Heart left ventricle (tissue), 13 donors: ENCODE data around the gene TADA3.

Experiments used
- CTCF ChIP-seq, 12 donors: fragments of 200-600 bp; sonication (generic) in 4 of 12; IDR thresholded peaks; one replicate each; pipeline versions ENCODE4 v1.5.0 to v1.8.0; 2018 to 2022; ENCODE audit warnings: antibody characterized with exemption in 12 of 12, mild to moderate bottlenecking in 5 of 12
- POLR2A ChIP-seq, 2 donors: fragments of 450-650 bp; IDR thresholded peaks; one replicate each; pipeline ENCODE4 v1.6.1; 2017; ENCODE audit warnings: antibody characterized with exemption in 2 of 2, mild to moderate bottlenecking in 2 of 2, moderate library complexity in 2 of 2
- donor health status: ischemic (EF 13 %, LVEDD 7.1; RV severe dilation, severe dysfunction).
- donor health status: DM: no; HTN: yes; CAD: no.
- donor health status: DM: no; HTN: no; CAD: no.
- donor health status: ischemic (EF 25% LVEDD 6.9; RV normal size, moderate dysfunction).
- donor health status: ischemic (EF 25% LVEDD 5.7; RV mildly dilated, moderate dysfunction).
- donor health status: ischemic (EF 35%, LVEDD 5.7; RV mildly dilated, moderate dysfunction).
- donor health status: nonischemic (EF 11% LVEDD 7.7; RV severe dilation, severe dysfunction).
- donor health status: DM: yes; HTN: yes; CAD: no.
- donor health status: PGD.
- donor health status: ischemic (EF 29% LVEDD 5.4; RV normal size, mild dysfunction).
- donor health status: nonischemic (EF 23%, LVEDD 6.1; RV moderate dilation, normal function).

DNA sequence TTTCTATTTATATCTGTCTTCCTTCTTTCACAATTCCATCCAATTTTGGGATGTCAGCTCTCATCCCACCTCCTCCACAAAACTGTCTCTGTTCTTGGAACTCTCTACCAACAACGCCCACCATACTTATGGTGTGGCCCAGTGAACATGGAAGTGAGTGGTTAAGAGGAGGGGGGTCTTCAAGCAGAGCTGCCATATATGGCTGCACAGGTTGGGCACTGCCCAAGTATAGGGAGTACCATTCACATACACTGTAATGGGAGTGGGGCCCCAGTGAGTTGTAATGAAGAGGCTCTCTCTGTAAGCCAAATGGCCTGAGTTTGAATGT lies 14.6 kb downstream of the TADA3 start:
- TF ChIP-seq POLR2A (IDR thresholded peaks at IDR 0.05) (no peak), CTCF (IDR thresholded peaks at IDR 0.05) (no peak)
